Activated gamma-delta T cell treated with Interleukin-2 at 50 U/mL for 16 hours (primary cell): ENCODE measurements around the gene MYORG.

ENCODE experiments used
- DNase-seq: peaks from one replicate; pipeline ENCODE4 v3.0.0-alpha.2; 2020

Gene MYORG

GRCh38 chr9:34332076-34332964 lies 44.4 kb downstream of the MYORG start:
- DNase-seq = no peak

GRCh38 chr9:34331196-34331595 lies 45.5 kb downstream of the MYORG start:
- no peak for DNase-seq

- peak; percentile 93 for DNase-seq
Measured at GRCh38 chr9:34328987-34329832, 47.5 kb downstream of the MYORG start, which contains the start of the genes KIF24 and NUDT2. KIF24 (minus strand) TSS chr9:34329268; CDS start chr9:34311346, 17,922 bp downstream. NUDT2 (plus strand) TSS chr9:34329569; CDS start chr9:34339040, 9,471 bp downstream.

GRCh38 chr9:34328500-34328986 lies 48.2 kb downstream of the MYORG start:
- DNase-seq = no peak

GRCh38 chr9:34326690-34327089 lies 50.0 kb downstream of the MYORG start:
- no peak for DNase-seq

- DNase-seq = no peak
Measured at GRCh38 chr9:34322899-34323591, 53.7 kb downstream of the MYORG start.

- DNase-seq = no peak
Measured at GRCh38 chr9:34321451-34321850, 55.2 kb downstream of the MYORG start.

- no peak for DNase-seq
Measured at GRCh38 chr9:34318163-34318790, 58.4 kb downstream of the MYORG start.

GRCh38 chr9:34317436-34317835 lies 59.3 kb downstream of the MYORG start:
- no peak for DNase-seq
